PFSK-1 (cell line): ENCODE results near the gene GTPBP3.

ENCODE experiments used
- POLR2AphosphoS5 ChIP-seq: IDR thresholded peaks from 2 replicates; pipeline ENCODE4 v1.6.1; 2012; ENCODE audit warnings: low read depth, mild to moderate bottlenecking, control low read depth, low read length, moderate library complexity
- REST ChIP-seq, 2 experiments: IDR thresholded peaks; 2 replicates each; pipeline versions ENCODE4 v1.6.1 to v1.8.0; 2011 to 2012; ENCODE audit warnings: low read depth in 2 of 2, low read length in 2 of 2, control low read depth in 1 of 2, inconsistent platforms in 1 of 2, mild to moderate bottlenecking in 1 of 2, moderate library complexity in 1 of 2; ENCODE audit not compliant: insufficient read depth in 1 of 2

- TF ChIP-seq REST (IDR thresholded peaks at IDR 0.05; ENCODE audit: insufficient read depth in 1 of 2, low read depth in 2 of 2, low read length in 2 of 2) (no peak), POLR2AphosphoS5 (no peak)
Observed at GRCh38 chr19:17327068-17327653, 10.2 kb upstream of the GTPBP3 start.
